ENCODE measurements around the gene SRGAP1.

GRCh38 chr12:64109706-64110105, 265.2 kb downstream of the SRGAP1 start:
- TF ChIP-seq CTCF (IDR thresholded peaks at IDR 0.05), result no peak
- TF ChIP-seq EZH2 (IDR thresholded peaks at IDR 0.05), result no peak
- TF ChIP-seq EZH2phosphoT487 (IDR thresholded peaks at IDR 0.05), result no peak
